MCF 10A (cell line): ENCODE results near the gene EID1. TPM values are rescaled to one million over a fixed set of nuclear protein-coding genes. Genes with fewer than 3 reads are reported as not detected.

Experiments
- BruUV-seq: library from RNA; stranded (reverse); fragments of 400-500 nt; replicated peaks from 2 replicates; lab custom pipeline; 2021; lab: Mats Ljungman, UMichigan
- CTCF ChIA-PET: fragments of 300-600 bp; sonication (Branson Sonifier 250); formaldehyde crosslinking; extraction: SDS; loops from one replicate; lab custom pipeline; 2021; ENCODE audit warnings: antibody characterized with exemption, inconsistent platforms; lab: Yijun Ruan, JAX
- POLR2A ChIA-PET: fragments of 300-600, 350-650 bp; sonication (Branson Sonifier 250); formaldehyde crosslinking; extraction: SDS; loops from one replicate; lab custom pipeline; 2020; ENCODE audit warnings: antibody characterized with exemption, inconsistent platforms; lab: Yijun Ruan, JAX
- DNase-seq: peaks from one replicate; pipeline ENCODE4 v3.0.0-alpha.2; 2018; ENCODE audit not compliant: unreplicated experiment
- H3K27ac Mint-ChIP-seq: one replicate; pipeline ENCODE4 v1.8.0; 2022; ENCODE audit warnings: mild to moderate bottlenecking, low read depth, mixed read lengths; ENCODE audit not compliant: unreplicated experiment
- H3K27me3 Mint-ChIP-seq: one replicate; pipeline ENCODE4 v1.8.0; 2022; ENCODE audit warnings: mixed read lengths; ENCODE audit not compliant: insufficient read depth, unreplicated experiment
- H3K36me3 Mint-ChIP-seq: one replicate; pipeline ENCODE4 v1.8.0; 2022; ENCODE audit warnings: mild to moderate bottlenecking, moderate library complexity, mixed read lengths; ENCODE audit not compliant: insufficient read depth, unreplicated experiment
- H3K4me1 Mint-ChIP-seq: one replicate; pipeline ENCODE4 v1.8.0; 2022; ENCODE audit warnings: mixed read lengths; ENCODE audit not compliant: insufficient read depth, unreplicated experiment
- H3K4me3 Mint-ChIP-seq: one replicate; pipeline ENCODE4 v1.8.0; 2022; ENCODE audit warnings: mild to moderate bottlenecking, moderate library complexity, mixed read lengths; ENCODE audit not compliant: unreplicated experiment
- H3K9me3 Mint-ChIP-seq: one replicate; pipeline ENCODE4 v1.8.0; 2022; ENCODE audit warnings: mixed read lengths; ENCODE audit not compliant: unreplicated experiment
- intact Hi-C: fragments of 100-400 bp; cut with micrococcal nuclease; formaldehyde crosslinking; loops from 2 replicates; pipeline ENCODE4 v1.14.1; 2022
- total RNA-seq: library from RNA; stranded (reverse); gene quantifications from 2 replicates; pipeline ENCODE4 v1.2.3, GENCODE V29; 2022
- TF ChIP-seq, protein P1 (sequence below): fragments of 200-600 bp; IDR thresholded peaks from one replicate; pipeline ENCODE4 v1.8.0; 2022; ENCODE audit warnings: antibody characterized with exemption, mild to moderate bottlenecking; ENCODE audit not compliant: unreplicated experiment

The EID1 gene
- total RNA-seq, 1 experiment from 2014 or later, result 91.3 TPM

DNA sequence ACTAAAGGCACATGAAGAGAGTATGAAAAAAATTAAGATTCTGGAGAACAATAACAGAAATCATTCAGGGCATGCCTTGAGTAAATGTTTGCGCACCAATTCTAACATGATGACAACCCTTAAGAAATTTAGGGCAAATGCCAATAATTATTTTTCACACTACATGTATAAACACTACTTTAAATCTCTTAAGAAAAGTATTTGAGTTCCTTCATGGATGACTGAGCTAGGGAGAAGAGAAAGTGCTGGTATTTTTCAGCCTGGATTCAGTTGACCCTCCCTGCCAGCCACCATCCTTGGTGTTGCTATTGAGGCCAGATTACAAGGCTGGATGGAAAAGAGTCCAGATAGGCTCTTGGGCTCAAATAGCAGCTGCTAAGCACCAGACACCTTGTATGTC lies 8.0 kb upstream of the EID1 start:
- no peak for DNase-seq
- BruUV-seq, result no TSS peak
- Mint-ChIP-seq H3K4me3 (no peak overlapping the region), H3K4me1 (peaks cover 36% of the 10 kb centered on the region), H3K36me3 (peaks cover 8% of the 10 kb centered on the region), H3K27ac (no peak overlapping the region), H3K9me3 (no peaks in the 10 kb centered on the region), H3K27me3 (no peaks in the 10 kb centered on the region)
- ChIA-PET CTCF (interaction anchor here (1.0 to 1.5 kb wide), 3 partner anchors 94 to 106 kb away, joined by 3 read pairs; partner anchors contain the start of gene SHC4), POLR2A (interaction anchor here (1.4 kb wide), 1 partner anchor 285 kb away, joined by 3 read pairs; no protein-coding TSS in a partner anchor)
- intact Hi-C loops, result loop anchor here (2.0 kb wide), 1 partner anchor 751 kb away; the partner anchor contains the start of genes DTWD1 and FAM227B
- TF ChIP-seq, protein P1, sequence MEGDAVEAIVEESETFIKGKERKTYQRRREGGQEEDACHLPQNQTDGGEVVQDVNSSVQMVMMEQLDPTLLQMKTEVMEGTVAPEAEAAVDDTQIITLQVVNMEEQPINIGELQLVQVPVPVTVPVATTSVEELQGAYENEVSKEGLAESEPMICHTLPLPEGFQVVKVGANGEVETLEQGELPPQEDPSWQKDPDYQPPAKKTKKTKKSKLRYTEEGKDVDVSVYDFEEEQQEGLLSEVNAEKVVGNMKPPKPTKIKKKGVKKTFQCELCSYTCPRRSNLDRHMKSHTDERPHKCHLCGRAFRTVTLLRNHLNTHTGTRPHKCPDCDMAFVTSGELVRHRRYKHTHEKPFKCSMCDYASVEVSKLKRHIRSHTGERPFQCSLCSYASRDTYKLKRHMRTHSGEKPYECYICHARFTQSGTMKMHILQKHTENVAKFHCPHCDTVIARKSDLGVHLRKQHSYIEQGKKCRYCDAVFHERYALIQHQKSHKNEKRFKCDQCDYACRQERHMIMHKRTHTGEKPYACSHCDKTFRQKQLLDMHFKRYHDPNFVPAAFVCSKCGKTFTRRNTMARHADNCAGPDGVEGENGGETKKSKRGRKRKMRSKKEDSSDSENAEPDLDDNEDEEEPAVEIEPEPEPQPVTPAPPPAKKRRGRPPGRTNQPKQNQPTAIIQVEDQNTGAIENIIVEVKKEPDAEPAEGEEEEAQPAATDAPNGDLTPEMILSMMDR, result no peak

DNA sequence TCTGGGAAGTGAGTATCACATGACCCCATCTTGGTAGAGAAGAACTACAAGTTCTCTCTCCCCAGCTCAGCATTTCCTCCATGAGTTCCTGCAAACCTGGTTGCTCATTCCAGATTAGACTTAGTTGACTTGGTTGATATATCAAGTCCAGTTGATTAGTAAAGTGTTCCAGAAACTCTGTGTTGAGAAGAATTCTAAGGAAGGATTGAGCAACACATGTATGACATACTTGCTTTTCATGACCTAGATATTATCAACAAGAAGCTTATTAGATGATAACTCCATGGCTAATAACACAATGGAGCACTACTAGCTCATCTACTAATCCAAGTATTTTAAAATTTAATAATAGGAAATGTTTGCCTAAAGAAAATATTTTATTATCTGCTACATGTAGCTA lies 6.4 kb upstream of the EID1 start:
- intact Hi-C loops, result no loop called here
- Mint-ChIP-seq H3K4me3 (no peak overlapping the region), H3K36me3 (peaks cover 8% of the 10 kb centered on the region), H3K4me1 (peaks cover 21% of the 10 kb centered on the region), H3K27me3 (no peaks in the 10 kb centered on the region), H3K9me3 (no peaks in the 10 kb centered on the region), H3K27ac (no peak overlapping the region)
- no TSS peak for BruUV-seq
- DNase-seq, result no peak
- TF ChIP-seq, protein P1, result no peak
- ChIA-PET POLR2A (interaction anchor here (1.7 kb wide), 1 partner anchor 9 kb away, joined by 5 read pairs; no protein-coding TSS in a partner anchor), CTCF (interaction anchor here (0.5 to 1.5 kb wide), 4 partner anchors 95 to 258 kb away, joined by 3 to 4 read pairs (median 3); no protein-coding TSS in a partner anchor)

DNA sequence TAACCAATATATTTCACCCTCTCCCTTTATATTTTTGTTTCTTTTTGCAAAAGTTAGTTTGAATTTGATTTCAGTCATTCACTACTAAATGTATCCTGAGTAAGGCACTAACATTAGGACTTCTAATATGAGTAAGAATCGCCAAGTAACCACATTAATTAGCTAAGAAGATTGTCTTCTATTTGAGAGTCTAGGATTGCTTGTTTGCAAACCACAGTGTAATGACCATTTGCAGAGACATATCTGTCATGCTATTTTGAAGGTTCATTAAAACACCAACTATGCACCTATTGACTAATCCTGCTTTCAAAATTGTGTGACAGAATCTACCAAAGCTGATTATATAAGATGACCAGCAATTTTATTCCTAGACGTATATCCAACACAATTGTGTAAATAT lies 5.3 kb upstream of the EID1 start:
- H3K27me3 Mint-ChIP-seq, result no peaks in the 10 kb centered on the region
- TF ChIP-seq, protein P1, result no peak
- H3K4me1 Mint-ChIP-seq, result peaks cover 16% of the 10 kb centered on the region
- POLR2A ChIA-PET, result no interaction called here
- no peak overlapping the region for H3K27ac Mint-ChIP-seq
- BruUV-seq, result no TSS peak
- CTCF ChIA-PET, result interaction anchor here (0.6 to 1.0 kb wide), 2 partner anchors 94 to 664 kb away, joined by 3 read pairs; no protein-coding TSS in a partner anchor
- no peak overlapping the region for H3K4me3 Mint-ChIP-seq
- no peaks in the 10 kb centered on the region for H3K9me3 Mint-ChIP-seq
- peaks cover 8% of the 10 kb centered on the region for H3K36me3 Mint-ChIP-seq
- no peak for DNase-seq
- intact Hi-C loops, result no loop called here

DNA sequence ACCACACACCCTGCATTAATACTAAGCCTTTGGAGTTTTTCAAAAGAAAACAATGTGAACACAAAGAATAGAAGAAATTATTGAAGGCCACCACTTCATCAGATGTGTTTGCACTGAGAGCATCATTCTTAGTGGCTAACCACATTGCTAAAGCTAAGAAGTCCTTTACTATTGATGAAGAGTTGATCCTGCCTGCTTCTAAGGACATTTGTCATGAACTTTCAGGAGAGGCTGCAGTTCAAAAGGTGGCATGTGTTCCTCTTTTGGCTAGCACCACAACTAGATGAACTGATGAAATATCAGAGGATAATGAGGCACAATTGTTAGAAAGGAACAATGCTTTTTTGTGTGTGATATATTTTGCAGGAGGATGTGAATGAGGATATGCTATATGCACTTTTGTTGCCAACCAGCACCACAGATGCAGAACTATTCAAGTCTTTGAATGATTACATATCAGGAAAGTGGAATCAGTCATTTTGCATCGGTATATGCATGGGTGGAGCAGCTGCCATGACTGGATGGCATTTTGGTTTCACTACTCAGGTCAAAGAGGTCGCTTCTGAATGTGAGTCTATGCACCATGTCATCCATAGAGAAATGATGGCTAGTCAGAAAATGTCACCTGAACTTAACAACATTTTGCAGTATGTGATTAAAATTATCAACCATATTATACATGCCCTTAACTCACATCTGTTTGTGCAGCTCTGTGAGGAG lies 2.5 kb upstream of the EID1 start:
- no peaks in the 10 kb centered on the region for H3K9me3 Mint-ChIP-seq
- POLR2A ChIA-PET, result interaction anchor here (0.6 to 1.1 kb wide), 2 partner anchors 17 to 280 kb away, joined by 3 to 6 read pairs; partner anchors contain the start of gene COPS2
- no peak overlapping the region for H3K4me3 Mint-ChIP-seq
- intact Hi-C loops, result loop anchor here (5.0 kb wide), 1 partner anchor 52 kb away; no protein-coding TSS in a partner anchor
- H3K4me1 Mint-ChIP-seq, result peaks cover 5% of the 10 kb centered on the region
- no peaks in the 10 kb centered on the region for H3K27me3 Mint-ChIP-seq
- no peak overlapping the region for H3K27ac Mint-ChIP-seq
- CTCF ChIA-PET, result interaction anchor here (0.6 to 1.7 kb wide), 5 partner anchors 13 to 270 kb away, joined by 3 to 5 read pairs (median 3); no protein-coding TSS in a partner anchor
- no TSS peak for BruUV-seq
- DNase-seq, result no peak
- H3K36me3 Mint-ChIP-seq, result peaks cover 8% of the 10 kb centered on the region
- TF ChIP-seq, protein P1, result no peak
